GM21717 (cell line): ENCODE data around the gene NDUFS4.
"Not testable (repeated sequence)": the region's sequence is repeated elsewhere in the genome, so short reads cannot be mapped to it uniquely, and the experiment has no call there.

ENCODE experiments used
- ATAC-seq: cut with Tn5 transposase; IDR thresholded peaks from one replicate; pipeline ENCODE4 v1.9.1; 2021; ENCODE audit warnings: mild to moderate bottlenecking, moderate library complexity; ENCODE audit not compliant: unreplicated experiment

The NDUFS4 gene

DNA sequence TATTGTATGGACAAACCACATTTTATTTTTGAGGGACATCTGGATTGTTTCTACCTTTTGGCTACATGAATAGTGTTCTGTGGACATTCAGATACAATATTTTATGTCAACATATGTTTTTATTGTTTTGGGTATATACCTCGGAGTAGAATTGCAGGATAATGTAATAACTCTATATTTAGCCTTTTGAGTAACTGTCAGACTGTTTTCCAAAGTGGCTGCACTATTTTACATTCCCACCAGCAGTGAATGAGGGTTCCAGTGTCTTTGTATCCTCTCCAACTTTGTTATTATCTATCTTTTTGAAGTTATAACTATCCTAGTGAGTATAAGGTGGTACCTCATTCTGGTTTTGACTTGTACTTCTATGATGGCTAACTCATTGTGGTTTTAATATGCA lies 11.0 kb downstream of the NDUFS4 start:
- no peak for ATAC-seq

GRCh38 chr5:53575101-53575500 lies 14.7 kb downstream of the NDUFS4 start:
- ATAC-seq = no peak

- no peak for ATAC-seq
Observed at GRCh38 chr5:53575831-53576230, 15.4 kb downstream of the NDUFS4 start.

GRCh38 chr5:53576674-53577073 lies 16.2 kb downstream of the NDUFS4 start:
- no peak for ATAC-seq

DNA sequence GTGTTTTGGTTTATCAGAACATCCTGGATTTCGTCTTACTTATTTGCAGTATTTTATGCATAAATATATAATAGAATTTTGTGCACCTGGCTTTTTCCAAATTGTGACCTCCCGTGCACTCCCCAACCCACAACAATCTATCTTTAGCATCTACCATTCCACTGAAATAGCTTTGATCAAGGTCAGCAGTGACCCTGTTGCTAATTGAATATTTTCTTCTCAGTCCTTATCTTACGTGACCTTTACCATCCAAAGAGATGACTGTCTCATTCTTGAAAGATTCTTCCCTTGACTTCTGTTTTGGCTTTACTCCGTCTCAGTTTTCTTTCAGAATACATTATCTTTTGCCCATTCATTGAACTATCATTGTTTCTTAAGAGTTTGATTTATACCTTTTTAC lies 18.4 kb downstream of the NDUFS4 start:
- ATAC-seq = no peak

DNA sequence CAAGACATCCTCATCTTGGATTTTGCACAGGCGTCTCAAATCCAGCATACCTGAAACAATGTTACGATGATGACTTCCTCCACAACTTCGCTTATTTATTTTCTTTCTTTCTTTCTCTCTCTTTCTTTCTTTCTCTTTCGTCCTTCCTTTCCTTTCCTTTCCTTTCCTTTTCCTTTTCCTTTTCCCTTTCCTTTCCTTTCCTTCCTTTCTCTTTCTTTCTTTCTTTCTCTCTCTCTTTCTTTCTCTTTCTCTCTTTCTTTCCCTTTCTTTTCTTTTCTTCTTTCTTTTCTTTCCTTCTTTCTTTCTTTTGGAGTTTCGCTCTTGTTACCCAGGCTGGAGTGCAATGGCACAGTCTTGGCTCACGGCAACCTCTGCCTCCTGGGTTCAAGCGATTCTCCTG lies 20.1 kb downstream of the NDUFS4 start:
- ATAC-seq = no peak

- ATAC-seq = no peak
Observed at GRCh38 chr5:53582225-53582624, 21.8 kb downstream of the NDUFS4 start.

DNA sequence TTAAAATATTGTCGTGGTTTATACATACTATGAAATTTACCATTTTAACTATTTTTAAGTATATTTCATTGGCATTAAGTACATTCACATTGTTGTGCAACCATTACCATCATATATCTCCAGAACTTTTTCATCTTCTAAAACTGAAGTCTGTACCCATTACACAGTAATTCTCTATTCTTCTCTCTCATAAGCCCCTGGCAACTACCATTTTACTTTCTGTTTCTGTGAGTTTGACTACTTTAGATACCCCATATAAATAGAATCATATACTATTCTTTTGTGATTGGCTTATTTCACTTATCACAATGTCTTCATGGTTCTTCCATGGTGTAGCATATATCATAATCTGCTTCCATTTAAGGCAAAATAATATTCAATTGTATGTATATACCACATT lies 30.3 kb downstream of the NDUFS4 start:
- no peak for ATAC-seq

- ATAC-seq = no peak
Observed at GRCh38 chr5:53594419-53594818, 34.0 kb downstream of the NDUFS4 start.

DNA sequence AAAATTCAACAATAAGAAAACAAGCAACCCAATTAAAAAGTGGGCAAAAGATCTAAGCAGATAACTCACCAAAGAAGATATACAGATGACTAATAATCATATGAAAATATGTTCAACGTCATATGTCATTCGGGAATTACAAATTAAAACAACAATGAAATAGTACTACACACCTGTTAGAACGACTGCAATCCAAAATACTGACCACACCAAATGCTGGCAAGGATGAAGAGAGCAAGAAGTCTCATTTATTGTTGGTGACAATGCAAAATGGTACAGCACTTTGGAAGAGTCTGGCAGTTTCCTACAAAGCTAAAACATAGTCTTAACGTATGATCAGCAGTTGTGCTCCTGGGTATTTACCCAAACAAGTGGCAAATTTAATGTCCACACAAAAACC lies 37.5 kb downstream of the NDUFS4 start:
- ATAC-seq = no peak

DNA sequence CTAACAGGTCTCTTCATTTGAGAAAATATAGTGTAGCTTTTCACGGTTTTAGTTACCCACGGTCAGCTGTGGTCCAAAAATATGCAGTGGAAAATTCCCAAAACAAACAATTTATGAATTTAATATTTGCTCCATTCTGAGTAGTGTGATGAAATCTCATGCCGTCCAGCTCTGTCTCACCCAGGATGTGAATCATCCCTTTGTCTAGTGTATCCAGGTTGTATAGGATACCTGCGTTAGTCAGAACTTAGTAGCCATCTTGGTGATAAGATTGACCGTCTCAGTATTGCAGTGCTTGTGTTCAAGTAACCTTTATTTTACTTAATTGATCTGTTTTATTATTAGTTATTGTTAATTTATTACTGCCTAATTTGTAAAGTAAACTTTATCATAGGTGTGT lies 41.1 kb downstream of the NDUFS4 start:
- no peak for ATAC-seq

DNA sequence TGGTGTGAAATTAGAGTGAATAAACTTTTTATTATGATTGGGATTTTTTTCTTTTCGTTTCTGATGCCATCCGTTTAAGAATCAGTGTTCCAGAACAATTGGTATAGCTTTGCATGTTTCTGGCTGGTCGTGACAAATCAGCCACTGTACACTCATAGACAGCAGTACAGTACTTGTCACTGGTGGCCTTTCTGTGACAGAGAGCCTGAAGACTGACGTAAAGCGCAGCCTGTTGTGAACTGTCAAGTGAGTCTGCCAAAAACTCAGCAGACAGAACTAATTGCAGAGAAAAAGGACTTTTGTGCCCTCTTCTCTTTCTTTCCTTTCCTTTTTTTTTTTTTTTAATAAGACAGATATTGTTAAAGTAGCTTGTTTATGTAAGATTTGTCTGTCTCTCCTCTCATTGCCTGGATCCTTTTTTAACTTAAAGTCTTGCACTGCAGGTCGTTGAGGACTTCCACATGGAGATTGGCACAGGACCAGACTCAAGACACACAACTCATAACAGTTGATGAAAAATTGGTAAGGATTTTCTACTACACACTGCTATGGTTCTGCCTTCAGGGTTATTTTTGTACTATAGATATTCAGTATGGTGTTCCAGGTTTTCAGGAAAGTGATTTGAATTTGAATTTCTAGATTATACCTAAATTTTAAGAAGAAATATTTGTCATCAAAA lies 42.7 kb downstream of the NDUFS4 start:
- no peak for ATAC-seq

DNA sequence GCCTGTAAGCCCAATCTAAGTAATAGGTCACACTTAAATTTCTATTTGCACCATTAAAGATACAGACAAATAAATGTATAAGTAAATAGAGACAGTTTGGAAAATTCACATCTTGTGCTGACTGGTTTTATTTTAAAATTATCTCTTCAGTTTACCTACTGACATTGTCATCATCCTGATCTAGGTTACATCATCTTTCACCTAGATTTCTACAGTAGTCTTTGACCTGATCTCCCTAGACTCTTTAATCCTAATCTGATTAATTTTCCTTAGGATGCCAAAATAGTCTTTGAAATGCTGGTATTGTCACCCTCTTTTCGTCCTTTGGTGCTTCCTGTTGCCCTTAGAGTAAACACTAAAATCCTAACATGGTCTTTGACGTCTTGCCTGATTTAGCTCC lies 43.9 kb downstream of the NDUFS4 start:
- no peak for ATAC-seq

GRCh38 chr5:53607886-53608285 lies 47.4 kb downstream of the NDUFS4 start:
- no peak for ATAC-seq

- not testable (repeated sequence) for ATAC-seq
Observed at GRCh38 chr5:53608897-53609296, 48.5 kb downstream of the NDUFS4 start.

- ATAC-seq = no peak
Observed at GRCh38 chr5:53613061-53613460, 52.6 kb downstream of the NDUFS4 start.

DNA sequence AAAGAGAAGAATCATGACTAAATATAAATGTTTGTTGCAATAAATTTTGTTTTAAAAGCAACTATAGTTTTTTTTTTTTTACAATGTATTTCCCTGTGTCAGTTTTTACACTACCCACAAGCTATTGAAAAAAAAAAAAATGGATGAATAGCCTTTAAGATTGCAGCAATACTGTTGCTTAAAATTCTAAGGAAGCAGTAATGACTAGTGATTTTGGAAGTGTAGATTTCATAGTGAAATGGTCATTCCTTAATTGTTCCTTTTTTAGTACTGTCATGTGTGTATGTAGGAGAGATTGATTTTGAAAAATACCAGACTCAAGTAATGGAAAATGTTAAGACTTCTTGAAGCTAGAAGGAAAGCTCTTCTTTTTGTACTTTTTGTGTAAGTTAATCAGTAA lies 53.1 kb downstream of the NDUFS4 start:
- ATAC-seq = no peak

DNA sequence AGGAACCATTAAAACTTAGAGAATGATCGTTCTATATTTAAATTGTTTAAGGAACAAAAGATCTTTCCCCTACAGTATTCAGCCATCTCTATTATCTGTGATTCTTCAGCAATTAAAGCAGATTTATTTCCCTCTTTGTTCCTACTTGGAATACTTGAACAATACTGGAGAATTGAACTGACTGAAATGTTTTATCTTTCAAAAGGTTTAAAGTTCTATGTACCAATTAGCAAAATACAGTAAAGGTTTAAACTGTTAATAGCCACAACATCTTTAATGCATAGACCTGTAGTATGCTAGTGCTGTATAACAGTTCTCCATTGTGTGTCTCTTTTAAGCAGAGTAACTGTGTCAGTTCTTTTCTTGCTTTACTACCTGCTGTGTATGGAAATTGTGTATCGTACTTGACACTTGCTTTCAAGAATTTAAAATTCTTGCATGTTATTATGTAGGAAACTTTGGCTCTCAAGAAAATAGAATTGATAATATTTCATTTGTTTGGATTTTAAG lies 54.0 kb downstream of the NDUFS4 start:
- ATAC-seq = no peak

GRCh38 chr5:53616939-53617549 lies 56.6 kb downstream of the NDUFS4 start:
- no peak for ATAC-seq

DNA sequence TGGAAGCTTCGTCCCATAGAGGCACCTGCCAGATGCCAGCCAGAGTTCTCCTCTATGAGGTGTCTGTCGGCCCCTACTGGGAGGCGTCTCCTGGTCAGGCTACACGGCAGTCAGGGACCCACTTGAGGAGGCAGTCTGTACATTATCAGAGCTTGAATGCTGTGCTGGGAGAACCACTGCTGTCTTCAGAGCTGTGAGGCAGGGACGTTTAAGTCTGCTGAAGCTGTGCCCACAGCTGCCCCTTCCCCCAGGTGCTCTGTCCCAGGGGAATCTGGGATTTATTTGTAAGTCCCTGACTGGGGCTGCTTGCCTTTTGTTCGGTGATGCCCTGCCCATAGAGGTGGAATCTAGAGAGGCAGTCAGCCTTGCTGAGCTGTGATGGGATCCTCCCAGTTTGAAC lies 70.8 kb downstream of the NDUFS4 start:
- ATAC-seq = no peak

GRCh38 chr5:53642061-53642460 lies 81.6 kb downstream of the NDUFS4 start:
- no peak for ATAC-seq

- no peak for ATAC-seq
Observed at GRCh38 chr5:53643445-53643844, 83.0 kb downstream of the NDUFS4 start.

- no peak for ATAC-seq
Observed at GRCh38 chr5:53645078-53645477, 84.6 kb downstream of the NDUFS4 start.
